Measurements from ENCODE around the gene LSM14B. TPM values are rescaled to one million over a fixed set of nuclear protein-coding genes. Genes with fewer than 3 reads are reported as not detected.
"Not testable (repeated sequence)": the region's sequence is repeated elsewhere in the genome, so short reads cannot be mapped to it uniquely, and the experiment has no call there.

Gene LSM14B
- total RNA-seq, 3 donors from 2014 or later (not counting 1 experiment from before 2014, with no cell fraction given) = 41.1 to 56.2 (median 47.3) TPM

- DNase-seq = no peak
- 73% methylated on average over 15 of the region's 15 CpGs for WGBS (ENCODE audit: insufficient coverage)
- Mint-ChIP-seq H3K36me3 (peaks cover 6% of the 10 kb centered on the region), H3K27ac (no peak overlapping the region), H3K27me3 (ENCODE audit: low read depth in 2 of 2) (peaks cover 13 to 15% of the 10 kb centered on the region in 2 donors), H3K4me3 (no peak overlapping the region), H3K4me1 (no peaks in the 10 kb centered on the region), H3K9me3 (no peaks in the 10 kb centered on the region)
- no peak for TF ChIP-seq CTCF (IDR thresholded peaks at IDR 0.05)
- Histone ChIP-seq H3K27ac (ENCODE audit: low read length) (no peak overlapping the region), H3K36me3 (ENCODE audit: control insufficient read depth, insufficient read depth, low read length) (no peaks in the 10 kb centered on the region), H3K4me1 (ENCODE audit: control insufficient read depth, insufficient read depth, low read length) (no peaks in the 10 kb centered on the region), H3K27me3 (ENCODE audit: control insufficient read depth, insufficient read depth, low read length) (no peaks in the 10 kb centered on the region), H3K9me3 (ENCODE audit: control insufficient read depth, insufficient read depth, low read length) (peaks cover 8% of the 10 kb centered on the region), H3K4me3 (ENCODE audit: low read length) (no peak overlapping the region)
- intact Hi-C loops (cut with micrococcal nuclease) = no loop called here
- no peak for ATAC-seq
These were observed 41.9 kb upstream of the LSM14B start for GRCh38 chr20:62080249-62080990.

GRCh38 chr20:62083312-62083711 is 39.0 kb upstream of the LSM14B start:
- H3K27me3 Mint-ChIP-seq (ENCODE audit: low read depth in 2 of 2) = peaks cover 13 to 15% of the 10 kb centered on the region in 2 donors
- H3K27ac ChIP-seq (ENCODE audit: low read length) = no peak overlapping the region
- ATAC-seq (no peak), DNase-seq (no peak)
- peaks cover 2% of the 10 kb centered on the region for H3K27me3 ChIP-seq (ENCODE audit: control insufficient read depth, insufficient read depth, low read length)
- H3K4me3 ChIP-seq (ENCODE audit: low read length) = no peak overlapping the region
- H3K27ac Mint-ChIP-seq = no peak overlapping the region
- no peaks in the 10 kb centered on the region for H3K9me3 Mint-ChIP-seq
- no peak for TF ChIP-seq CTCF (IDR thresholded peaks at IDR 0.05)
- no peaks in the 10 kb centered on the region for H3K36me3 ChIP-seq (ENCODE audit: control insufficient read depth, insufficient read depth, low read length)
- H3K9me3 ChIP-seq (ENCODE audit: control insufficient read depth, insufficient read depth, low read length) = no peaks in the 10 kb centered on the region
- no peaks in the 10 kb centered on the region for H3K4me1 Mint-ChIP-seq
- 74% methylated on average over 5 of the region's 5 CpGs for WGBS (ENCODE audit: insufficient coverage)
- H3K4me3 Mint-ChIP-seq = no peak overlapping the region
- intact Hi-C loops (cut with micrococcal nuclease) = no loop called here
- H3K36me3 Mint-ChIP-seq = no peaks in the 10 kb centered on the region
- H3K4me1 ChIP-seq (ENCODE audit: control insufficient read depth, insufficient read depth, low read length) = no peaks in the 10 kb centered on the region

- ATAC-seq; H3K27ac ChIP-seq (ENCODE audit: low read length); intact Hi-C loops (cut with micrococcal nuclease); H3K4me3 Mint-ChIP-seq; H3K36me3 Mint-ChIP-seq; H3K4me3 ChIP-seq (ENCODE audit: low read length); H3K27ac Mint-ChIP-seq; H3K9me3 Mint-ChIP-seq; H3K27me3 ChIP-seq (ENCODE audit: control insufficient read depth, insufficient read depth, low read length); H3K4me1 Mint-ChIP-seq; H3K4me1 ChIP-seq (ENCODE audit: control insufficient read depth, insufficient read depth, low read length); H3K36me3 ChIP-seq (ENCODE audit: control insufficient read depth, insufficient read depth, low read length); DNase-seq; H3K9me3 ChIP-seq (ENCODE audit: control insufficient read depth, insufficient read depth, low read length): not testable (repeated sequence)
- H3K27me3 Mint-ChIP-seq (ENCODE audit: low read depth in 2 of 2) = peaks cover 13 to 15% of the 10 kb centered on the region in 2 donors
- 96% methylated on average over 9 of the region's 9 CpGs for WGBS (ENCODE audit: insufficient coverage)
These were observed 38.1 kb upstream of the LSM14B start for GRCh38 chr20:62084224-62084623.

DNA sequence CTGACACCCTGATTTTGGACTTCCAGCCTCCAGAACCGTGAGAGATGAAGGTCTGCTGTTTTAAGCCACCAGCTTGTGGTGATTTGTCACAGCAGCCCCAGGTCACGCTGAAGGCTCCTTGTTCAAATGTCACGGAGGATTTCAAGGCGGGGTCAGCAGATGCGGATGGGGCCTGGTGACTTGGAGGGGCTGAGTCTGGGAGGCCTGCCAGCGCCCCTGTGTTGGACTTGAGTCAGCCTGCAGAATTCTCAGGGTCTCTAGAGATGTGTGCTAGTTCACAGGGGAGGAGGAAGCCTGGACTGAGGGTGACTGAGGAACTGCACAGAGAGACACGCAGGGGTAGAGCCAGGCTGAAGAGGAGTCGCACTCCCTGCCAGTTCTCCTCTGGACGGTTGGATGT is 37.1 kb upstream of the LSM14B start:
- no peaks in the 10 kb centered on the region for H3K9me3 Mint-ChIP-seq
- Histone ChIP-seq H3K9me3 (ENCODE audit: control insufficient read depth, insufficient read depth, low read length) (no peaks in the 10 kb centered on the region), H3K4me1 (ENCODE audit: control insufficient read depth, insufficient read depth, low read length) (no peaks in the 10 kb centered on the region), H3K27ac (ENCODE audit: low read length) (no peak overlapping the region), H3K27me3 (ENCODE audit: control insufficient read depth, insufficient read depth, low read length) (peaks cover 2% of the 10 kb centered on the region), H3K36me3 (ENCODE audit: control insufficient read depth, insufficient read depth, low read length) (no peaks in the 10 kb centered on the region), H3K4me3 (ENCODE audit: low read length) (no peak overlapping the region)
- DNase-seq (no peak), ATAC-seq (no peak)
- no peaks in the 10 kb centered on the region for H3K4me1 Mint-ChIP-seq
- no peak overlapping the region for H3K27ac Mint-ChIP-seq
- no peak overlapping the region for H3K4me3 Mint-ChIP-seq
- no peak for TF ChIP-seq CTCF (IDR thresholded peaks at IDR 0.05)
- WGBS (ENCODE audit: insufficient coverage) = 85% methylated on average over 9 of the region's 9 CpGs
- intact Hi-C loops (cut with micrococcal nuclease) = no loop called here
- H3K36me3 Mint-ChIP-seq = no peaks in the 10 kb centered on the region
- H3K27me3 Mint-ChIP-seq (ENCODE audit: low read depth in 2 of 2) = peaks cover 13 to 14% of the 10 kb centered on the region in 2 donors
